ENCODE measurements around the gene BARD1. TPM values are rescaled to one million over a fixed set of nuclear protein-coding genes. Genes with fewer than 3 reads are reported as not detected.

The BARD1 gene
- total and polyA plus RNA-seq, 3 donors from 2014 or later = 10.9 to 25.4 (median 21.6) TPM

- no peak for DNase-seq
Measured at GRCh38 chr2:214679736-214680135, 129.7 kb downstream of the BARD1 start.

GRCh38 chr2:214676421-214677089, 132.9 kb downstream of the BARD1 start:
- Histone ChIP-seq H3K4me3 (no peak overlapping the region), H3K27me3 (no peaks in the 10 kb centered on the region), H3K9me3 (no peaks in the 10 kb centered on the region), H3K4me1 (no peaks in the 10 kb centered on the region), H3K27ac (no peak overlapping the region), H3K36me3 (ENCODE audit: low read depth, missing control alignments) (no peaks in the 10 kb centered on the region)
- WGBS, 2 donors = 92 to 95% methylated on average over 5 of the region's 5 CpGs
- DNase-seq = no peak
- intact Hi-C loops (cut with DNase I; ENCODE audit: low total_unique reads) = no loop called here
- TF ChIP-seq POLR2A (IDR thresholded peaks at IDR 0.05) (no peak), CTCF (IDR thresholded peaks at IDR 0.05) (no peak)

More at GRCh38 chr2:214679736-214680135, 129.7 kb downstream of the BARD1 start:
- Histone ChIP-seq H3K4me1 (no peaks in the 10 kb centered on the region), H3K9me3 (no peaks in the 10 kb centered on the region), H3K36me3 (ENCODE audit: low read depth, missing control alignments) (no peaks in the 10 kb centered on the region), H3K27me3 (no peaks in the 10 kb centered on the region), H3K4me3 (no peak overlapping the region), H3K27ac (no peak overlapping the region)
- no peak for TF ChIP-seq POLR2A (IDR thresholded peaks at IDR 0.05)
- TF ChIP-seq CTCF (IDR thresholded peaks at IDR 0.05) = no peak
- WGBS, 2 donors = 91 to 97% methylated on average over 1 of the region's 1 CpG
- intact Hi-C loops (cut with DNase I; ENCODE audit: low total_unique reads) = no loop called here

Small RNAs within 50 kb of the gene (small RNA-seq; reads per million reads assigned to genes)
- 3.3 to 9.3 reads per million in 2 donors for gene SNORA70I

All from testis (tissue), 3 donors.